Measurements from ENCODE around the gene ZNF213.
A peak's percentile ranks its signal among the peaks of the same experiment; 100 is the strongest.

The ZNF213 gene, protein sequence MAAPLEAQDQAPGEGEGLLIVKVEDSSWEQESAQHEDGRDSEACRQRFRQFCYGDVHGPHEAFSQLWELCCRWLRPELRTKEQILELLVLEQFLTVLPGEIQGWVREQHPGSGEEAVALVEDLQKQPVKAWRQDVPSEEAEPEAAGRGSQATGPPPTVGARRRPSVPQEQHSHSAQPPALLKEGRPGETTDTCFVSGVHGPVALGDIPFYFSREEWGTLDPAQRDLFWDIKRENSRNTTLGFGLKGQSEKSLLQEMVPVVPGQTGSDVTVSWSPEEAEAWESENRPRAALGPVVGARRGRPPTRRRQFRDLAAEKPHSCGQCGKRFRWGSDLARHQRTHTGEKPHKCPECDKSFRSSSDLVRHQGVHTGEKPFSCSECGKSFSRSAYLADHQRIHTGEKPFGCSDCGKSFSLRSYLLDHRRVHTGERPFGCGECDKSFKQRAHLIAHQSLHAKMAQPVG

DNA sequence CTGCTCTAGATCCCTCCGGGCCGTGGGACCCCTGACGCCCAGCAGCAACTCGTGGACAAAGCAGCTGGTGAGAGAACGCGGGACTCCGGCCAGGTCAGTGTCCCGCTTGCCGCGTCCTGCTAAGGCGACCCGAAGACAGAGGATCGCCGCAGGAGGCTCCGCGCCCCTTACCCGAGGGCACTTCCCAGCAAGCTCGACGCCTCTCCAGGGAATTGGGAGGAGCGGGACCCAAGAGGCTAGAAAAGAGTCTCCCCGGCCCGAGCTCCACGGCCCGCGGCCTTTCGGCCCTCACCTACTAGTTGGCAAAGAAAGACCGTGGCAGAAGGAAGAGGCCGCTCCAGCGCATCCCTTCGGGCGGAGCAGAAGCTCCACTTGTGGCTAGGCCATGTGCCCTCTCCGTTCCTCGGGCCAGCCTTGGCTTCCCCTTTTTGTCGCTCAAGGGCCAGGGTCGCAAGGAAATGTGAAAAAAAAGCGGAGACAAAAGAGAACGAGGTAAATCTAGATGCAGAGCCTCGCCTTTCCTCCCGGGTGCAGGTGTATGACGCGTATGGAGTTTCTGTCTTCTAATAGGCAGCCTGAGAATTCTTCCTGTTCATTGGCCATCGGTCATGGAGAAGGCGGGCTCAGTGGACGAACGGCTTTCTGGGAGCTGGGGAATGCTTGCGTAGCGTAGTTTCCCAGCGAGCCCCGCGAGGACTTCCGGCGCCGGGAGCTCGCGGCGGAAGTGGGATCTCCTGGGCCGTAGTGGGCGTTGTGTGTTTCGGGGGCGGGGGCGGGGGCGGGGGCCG, at the start of gene ZNF213:
Gene ZNF213 (plus strand): TSS at position 692 of the 788 bp plus-strand sequence. CDS start 2,252 bp downstream, outside the sequence.
- peak; percentile 95 for DNase-seq (ENCODE audit: low spot score)

DNA sequence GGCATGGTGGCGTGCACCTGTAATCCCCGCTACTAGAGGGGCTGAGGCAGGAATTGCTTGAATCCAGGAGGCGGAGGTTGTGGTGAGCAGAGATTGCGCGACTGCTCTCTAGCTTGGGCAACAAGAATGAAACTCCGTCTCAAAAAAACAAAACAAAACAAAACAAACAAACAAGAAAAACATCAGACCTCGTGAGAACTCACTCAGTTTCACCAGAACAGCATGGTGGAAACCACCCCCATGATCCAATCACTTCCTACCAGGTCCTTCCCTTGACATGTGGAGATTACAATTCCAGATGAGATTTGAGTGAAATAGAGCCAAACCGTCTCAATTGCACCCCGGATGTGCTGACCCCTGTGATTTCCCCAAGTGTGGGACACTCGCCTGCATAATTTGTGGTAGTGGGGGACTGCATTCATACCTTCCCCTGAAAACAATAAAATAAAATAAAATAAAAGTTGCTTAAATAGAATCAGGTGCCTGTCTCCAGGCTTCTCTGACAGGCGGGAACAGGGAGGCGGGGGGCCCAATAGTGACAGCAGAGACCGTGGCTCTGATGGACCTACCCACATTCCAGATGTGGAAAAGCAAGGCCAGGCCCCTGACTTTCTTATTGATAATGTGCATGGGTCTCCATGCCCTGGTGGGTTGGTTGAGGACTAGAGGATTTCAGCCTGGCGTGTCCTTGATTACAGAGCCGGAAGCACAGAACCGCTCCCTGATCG, 48.8 kb upstream of the ZNF213 start:
- no peak for DNase-seq (ENCODE audit: low spot score)

DNA sequence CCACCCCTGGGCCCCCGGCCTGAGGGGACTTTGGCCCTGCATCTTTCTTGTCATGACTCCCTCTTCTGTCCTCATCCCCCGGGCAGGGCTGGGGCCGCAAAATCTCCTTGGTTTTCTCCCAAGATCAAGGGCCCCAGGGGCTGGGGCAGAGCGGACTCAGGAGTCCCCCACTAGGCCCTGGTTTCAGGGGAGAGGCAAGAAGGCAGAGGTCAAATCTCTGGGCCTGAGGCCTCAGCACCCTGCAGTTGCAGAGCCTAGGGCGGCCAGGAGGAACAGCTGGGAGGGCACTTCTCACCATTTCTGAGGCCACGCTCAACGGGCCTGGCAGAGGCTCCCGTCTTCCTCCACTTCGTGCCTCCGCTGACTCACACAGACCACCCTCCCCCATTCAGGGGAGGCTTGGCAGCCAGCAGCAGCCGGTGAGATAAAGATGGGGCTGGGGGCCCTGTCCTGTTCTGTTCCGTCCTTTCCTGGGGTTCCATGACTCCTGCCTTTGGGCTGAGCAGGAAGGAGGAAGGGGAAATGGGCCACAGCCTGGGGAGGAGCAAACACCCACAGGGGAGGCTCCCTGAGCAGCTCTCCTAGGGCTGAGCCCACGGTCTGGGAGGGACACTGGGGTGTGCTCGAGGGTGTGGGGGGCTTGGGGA, 48.1 kb upstream of the ZNF213 start:
- DNase-seq (ENCODE audit: low spot score), result no peak

DNA sequence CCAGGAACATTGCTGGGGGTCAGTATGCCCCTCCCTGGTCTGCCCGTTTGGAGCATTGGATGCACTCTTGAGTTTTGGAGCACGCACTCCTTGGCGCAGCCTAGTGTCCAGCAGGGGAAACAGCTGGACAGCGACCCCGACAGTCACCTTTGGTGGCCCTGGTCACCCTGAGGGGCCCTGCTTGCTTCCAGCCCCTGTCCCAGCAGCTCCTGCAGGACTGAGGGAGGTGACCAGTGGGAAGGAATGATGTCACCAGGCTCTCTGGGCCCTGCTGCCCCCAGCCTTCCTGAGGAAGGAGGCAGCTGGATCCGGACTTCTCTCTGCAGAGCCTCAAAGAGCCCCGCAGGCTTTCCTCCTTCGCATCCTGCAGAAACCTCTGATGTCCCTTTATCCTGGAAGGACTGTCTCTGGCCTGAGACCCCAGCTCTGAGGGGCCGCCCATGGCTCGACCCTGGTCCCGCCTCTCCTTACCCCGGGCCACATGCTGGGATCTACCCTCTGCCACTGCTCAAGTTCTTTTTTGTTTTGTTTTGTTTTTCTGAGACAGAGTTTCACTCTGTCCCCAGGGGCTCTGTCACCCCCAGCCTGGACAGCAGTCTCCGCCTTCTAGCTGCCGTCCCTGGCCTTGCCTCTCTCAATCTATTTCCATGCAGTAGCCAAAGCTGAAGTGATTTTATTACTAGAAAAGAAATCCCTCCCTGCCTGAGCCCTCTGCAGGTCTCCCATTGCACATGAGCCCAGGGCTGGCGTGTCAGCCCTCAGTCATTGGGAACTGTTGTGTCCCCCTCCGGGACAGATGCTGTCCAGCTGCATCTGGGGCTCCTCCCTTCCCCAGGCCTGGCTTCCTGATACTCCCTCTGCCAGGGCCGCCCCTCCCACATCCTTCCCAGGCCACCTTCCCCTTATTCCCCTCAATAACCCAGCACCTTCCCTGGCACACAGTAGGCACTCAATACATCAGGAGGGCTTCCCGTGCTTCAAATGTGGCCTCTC, 47.3 kb upstream of the ZNF213 start:
- DNase-seq (ENCODE audit: low spot score), result no peak

DNA sequence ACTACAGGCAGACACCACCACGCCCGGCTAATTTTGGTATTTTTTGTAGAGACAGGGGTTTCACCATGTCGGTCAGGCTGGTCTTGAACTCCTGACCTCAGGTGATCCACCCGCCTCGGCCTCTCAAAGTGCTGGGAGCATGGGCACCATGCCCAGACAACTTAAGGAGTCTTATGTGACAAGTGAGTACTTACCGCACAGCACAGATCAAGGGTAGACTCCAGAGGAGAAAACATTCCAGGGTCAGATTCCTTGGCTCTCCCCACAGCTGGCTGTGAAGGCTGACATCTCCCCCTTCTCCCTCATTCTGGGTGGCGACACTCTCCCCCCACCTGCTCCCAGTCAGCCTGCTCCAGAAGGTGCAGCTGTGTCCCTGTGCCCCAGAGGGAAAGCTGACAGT, 46.4 kb upstream of the ZNF213 start:
- no peak for DNase-seq (ENCODE audit: low spot score)

DNA sequence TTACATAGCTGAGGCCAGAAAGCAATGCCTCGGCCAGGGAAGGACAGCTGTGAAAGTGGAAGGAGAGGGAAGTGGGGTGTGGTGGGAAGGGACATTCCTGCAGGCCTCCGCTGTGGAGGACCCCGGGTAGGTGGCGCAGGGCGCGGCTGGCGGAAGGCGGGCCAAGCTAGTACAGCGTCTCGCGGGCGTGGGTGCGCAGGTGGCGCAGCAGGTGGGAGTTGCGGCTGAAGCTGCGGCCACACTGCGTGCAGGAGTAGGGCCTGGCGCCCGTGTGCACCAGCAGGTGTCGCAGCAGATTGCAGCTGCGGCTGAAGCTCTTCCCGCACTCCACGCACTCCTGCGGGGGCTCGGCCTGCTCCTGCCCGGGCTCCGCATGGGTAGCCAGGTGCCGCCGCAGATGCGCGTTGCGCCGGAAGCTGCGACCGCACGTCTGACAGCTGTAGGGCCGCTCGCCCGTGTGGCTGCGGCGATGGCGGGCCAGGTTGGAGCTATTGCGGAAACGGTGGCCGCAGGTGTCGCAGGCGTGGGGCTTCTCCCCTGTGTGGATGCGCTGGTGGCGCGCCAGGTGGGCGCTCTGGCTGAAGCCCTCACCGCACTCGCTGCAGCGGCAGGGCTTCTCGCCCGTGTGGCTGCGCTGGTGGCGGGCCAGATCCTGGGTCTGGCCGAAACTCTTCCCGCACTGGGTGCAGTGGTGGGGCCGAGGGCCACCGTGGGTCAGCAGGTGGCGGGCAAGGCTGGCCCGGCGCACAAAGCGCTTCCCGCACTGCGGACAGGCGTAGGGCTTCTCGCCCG, 45.7 kb upstream of the ZNF213 start:
- no peak for DNase-seq (ENCODE audit: low spot score)

DNA sequence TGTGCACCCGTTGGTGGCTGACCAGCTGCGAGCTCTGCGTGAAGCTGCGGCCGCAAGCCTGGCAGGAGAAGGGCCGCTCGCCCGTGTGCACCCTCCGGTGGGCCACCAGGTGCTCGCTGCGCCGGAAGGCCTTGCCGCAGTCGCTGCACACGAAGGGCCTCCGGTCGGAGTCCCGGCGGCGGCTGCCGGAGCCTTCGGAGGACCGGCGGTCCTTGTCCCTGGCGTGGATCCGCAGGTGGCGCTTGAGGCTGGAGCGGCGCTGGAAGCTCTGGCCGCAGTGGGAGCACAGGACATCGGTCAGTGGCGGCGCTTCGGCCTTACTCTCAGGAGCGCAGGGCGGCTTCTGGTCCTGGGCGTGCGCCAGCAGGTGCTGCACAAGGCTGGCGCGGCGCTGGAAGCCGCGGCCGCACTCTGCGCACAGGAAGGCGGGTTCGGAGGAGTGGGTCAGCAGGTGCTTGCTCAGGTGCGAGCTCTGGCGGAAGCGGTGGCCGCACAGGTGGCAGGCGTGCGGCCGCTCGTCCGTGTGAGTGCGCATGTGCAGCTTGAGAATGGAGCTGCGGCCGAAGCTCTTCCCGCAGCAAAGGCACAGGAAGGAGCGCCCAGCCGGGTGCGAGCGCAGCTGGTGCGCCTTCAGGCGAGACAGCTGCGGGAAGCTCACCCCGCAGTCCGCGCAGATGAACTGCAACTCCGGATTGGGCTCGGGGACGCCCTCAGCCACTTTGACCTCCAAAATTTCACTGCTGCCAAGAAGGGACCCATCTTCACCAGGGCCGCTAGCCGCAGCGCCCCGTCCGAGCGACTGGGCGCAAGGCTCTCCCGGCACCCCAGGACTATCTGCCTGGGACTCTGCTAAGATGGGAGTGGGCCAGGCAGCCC, 44.9 kb upstream of the ZNF213 start:
- DNase-seq (ENCODE audit: low spot score), result no peak

DNA sequence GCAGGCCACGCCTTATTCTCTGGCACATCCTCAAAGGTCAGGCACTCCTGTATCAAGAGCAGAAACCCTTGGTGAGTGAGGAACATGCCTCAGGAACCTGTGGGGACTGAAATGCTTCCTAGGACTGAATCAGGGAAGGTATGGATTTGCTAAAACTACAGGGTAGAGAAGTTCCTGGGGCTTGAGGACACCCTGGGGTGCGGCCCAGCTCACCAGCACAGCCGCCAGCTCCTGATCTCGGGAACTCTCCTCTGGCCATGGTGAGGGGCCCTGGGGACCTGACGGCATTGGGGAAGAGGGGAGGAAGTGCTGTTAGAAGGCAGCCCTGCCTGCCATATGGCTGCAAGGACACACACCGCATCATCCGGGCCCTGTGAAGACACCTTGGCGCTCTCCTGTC, 43.3 kb upstream of the ZNF213 start:
- DNase-seq (ENCODE audit: low spot score), result no peak

DNA sequence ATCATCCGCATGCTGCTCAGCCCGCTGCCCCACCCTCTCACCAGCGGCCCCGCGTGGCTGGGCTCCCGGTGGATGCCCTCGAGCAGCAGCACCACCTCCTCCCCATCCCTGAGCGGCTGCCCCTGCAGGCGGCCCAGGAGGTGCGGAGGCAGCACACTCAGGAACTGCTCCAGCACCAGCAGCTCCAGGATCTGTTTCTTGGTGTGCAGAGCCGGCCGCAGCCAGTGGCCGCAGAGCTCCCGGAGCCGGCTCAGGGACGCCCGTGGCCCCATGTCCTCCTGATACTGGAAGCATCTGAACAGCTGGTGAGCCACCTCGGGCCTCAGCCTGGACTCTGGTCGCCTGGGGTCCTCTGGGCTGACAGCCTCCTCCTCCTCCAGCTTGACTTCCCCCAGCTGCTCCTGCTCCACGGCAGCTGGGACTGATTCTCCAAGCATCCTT, 42.3 kb upstream of the ZNF213 start:
- DNase-seq (ENCODE audit: low spot score), result no peak

DNA sequence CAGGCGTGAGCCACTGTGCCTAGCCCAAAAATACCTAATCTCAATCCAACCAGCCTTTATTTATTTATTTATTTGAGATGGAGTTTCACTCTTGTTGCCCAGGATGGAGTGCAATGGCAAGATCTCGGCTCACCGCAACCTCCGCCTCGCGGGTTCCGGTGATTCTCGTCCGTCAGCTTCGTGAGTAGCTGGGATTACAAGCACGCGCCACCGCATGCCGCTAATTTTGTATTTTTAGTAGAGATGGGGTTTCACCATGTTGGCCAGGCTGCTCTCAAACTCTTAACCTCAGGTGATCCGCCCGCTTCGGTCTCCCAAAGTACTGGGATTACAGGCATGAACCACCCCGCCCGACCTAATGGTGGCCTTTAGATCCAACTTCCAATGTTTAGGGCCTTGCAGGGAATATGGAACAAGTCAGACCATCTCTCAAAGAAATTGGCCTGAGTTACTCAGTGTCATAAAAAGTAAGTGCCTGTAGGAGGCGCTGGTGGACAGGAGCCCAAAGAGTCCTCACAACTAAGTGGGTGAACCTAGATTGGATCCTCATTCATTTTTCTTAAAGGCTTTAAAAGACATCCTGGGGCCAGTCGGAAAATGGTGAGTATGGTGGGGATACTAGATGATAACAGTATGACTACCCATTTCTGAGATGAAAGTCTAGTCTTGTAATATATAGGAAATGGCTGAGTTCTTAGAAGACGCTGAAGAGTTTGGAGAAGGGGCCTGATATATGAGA, 40.4 kb upstream of the ZNF213 start:
- DNase-seq (ENCODE audit: low spot score), result peak; percentile 69

DNA sequence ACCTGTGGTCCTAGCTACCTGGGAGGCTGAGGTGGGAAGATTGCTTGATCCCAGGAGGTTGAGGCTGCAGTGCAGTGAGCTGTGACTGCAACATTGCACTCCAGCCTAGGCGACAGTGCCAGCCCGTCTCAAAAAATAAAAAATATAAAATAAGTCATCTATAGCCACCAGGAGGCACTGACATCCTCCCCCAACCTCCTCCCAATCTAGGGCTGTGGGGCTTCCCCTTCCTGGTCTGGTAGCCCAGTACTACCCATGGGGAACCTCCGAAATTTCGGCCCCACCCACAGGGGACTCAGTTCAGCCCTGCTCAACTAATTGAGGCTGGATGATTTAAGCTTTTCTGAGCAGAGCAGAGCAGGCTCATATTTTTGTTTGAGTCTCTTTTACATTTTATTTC, 39.0 kb upstream of the ZNF213 start:
- no peak for DNase-seq (ENCODE audit: low spot score)

DNA sequence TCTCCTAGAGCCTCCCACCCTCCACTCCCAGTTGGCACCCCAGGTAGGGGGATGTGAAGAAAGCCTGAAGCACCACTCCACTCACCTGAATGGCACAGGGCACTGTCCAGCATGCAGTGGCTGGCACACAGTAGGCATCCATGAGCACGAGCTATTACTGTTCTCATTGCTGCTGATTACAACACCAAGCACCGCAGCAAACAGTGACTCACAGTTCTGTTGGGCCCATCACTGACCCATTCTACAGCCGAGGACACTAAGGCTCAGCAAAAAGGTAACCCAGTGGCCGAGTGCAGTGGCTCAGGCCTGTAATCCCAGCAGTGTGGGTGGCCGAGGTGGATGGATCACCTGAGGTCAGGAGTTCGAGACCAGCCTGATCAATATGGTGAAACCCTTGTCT, 38.5 kb upstream of the ZNF213 start:
- no peak for DNase-seq (ENCODE audit: low spot score)

DNA sequence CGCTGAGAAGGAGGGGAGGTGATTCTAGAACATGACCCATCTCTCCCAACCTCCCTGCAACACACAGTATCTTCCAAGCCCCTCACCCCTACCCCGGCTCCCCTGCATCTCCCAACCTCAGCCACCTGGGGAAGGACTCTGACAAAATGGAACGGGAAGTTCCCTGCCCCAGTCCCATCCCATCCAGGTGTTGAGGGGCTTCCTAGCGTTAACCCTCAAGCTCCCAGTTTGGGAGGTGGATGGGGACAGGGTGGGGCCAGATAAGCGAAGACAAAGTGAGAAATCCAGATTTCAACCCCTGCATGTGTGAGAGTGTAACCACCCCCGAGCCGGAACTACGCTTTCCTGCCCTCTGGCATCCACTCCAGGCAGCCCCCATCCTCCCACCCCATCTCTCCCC, 37.6 kb upstream of the ZNF213 start:
- DNase-seq (ENCODE audit: low spot score), result no peak

DNA sequence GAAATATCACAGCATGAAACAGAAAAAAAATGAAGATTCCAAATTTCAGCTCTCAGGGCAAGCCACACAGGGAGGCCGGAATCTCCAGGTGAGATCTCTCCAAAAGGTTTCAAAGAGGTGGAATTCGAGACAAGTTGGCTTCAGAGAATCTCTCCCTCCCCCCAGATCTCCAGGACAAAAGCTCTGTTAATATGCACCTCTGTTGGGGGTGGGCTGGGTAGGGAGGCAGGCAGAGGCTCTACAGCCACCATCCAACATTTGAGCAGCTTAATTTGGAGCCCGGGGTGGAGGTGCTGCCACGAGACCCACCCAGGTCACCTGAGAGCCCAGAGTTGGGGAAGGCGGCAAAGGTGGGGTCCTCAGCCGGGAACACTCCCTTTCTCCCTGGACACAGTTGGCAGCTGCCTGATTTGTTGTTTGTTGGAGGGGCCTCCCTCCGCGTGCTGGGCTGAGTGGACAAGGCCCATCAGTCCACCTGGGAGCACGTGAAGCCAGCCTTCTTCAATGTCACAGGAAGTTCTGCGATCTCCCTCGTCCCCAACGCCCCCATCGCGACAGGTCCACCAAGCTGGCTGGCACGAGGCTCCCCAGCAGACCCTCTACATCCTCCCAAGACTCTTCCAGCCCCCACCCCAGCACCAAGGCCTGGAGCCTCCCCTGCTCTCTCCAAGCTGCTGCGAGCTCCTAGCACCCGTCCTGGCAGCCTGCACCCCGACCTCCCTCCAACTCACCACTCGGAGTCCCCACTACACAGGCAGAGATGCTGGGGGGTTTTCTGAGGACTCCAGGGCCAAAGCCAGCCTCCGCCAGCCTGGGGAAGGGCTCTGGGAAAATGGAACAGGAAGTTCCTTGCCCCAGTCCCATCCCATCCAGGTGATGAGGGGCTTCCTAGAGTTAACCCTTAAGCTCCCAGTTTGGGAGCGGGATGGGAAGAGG, 36.1 kb upstream of the ZNF213 start, which contains the start of gene ZSCAN10:
Gene ZSCAN10 (minus strand): TSS at position 836 of the 936 bp plus-strand sequence. CDS start 6,357 bp downstream, outside the sequence.
- no peak for DNase-seq (ENCODE audit: low spot score)

DNA sequence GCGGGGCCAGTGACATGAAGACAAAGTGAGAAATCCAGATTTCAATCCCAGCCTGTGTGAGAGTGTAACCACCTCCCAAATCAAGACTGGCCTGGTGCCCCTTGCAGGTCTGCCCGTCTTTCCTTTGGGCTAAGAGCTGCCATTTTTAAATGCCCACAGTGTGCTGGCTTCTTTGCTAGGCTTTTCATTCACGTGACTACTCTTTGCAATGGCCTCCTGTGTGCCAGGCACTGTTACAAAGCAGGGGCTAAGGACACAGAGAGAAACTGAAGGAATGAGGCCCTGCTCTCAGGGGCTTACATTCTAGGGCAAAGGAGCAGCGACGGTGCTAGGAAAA, 35.5 kb upstream of the ZNF213 start:
- no peak for DNase-seq (ENCODE audit: low spot score)

DNA sequence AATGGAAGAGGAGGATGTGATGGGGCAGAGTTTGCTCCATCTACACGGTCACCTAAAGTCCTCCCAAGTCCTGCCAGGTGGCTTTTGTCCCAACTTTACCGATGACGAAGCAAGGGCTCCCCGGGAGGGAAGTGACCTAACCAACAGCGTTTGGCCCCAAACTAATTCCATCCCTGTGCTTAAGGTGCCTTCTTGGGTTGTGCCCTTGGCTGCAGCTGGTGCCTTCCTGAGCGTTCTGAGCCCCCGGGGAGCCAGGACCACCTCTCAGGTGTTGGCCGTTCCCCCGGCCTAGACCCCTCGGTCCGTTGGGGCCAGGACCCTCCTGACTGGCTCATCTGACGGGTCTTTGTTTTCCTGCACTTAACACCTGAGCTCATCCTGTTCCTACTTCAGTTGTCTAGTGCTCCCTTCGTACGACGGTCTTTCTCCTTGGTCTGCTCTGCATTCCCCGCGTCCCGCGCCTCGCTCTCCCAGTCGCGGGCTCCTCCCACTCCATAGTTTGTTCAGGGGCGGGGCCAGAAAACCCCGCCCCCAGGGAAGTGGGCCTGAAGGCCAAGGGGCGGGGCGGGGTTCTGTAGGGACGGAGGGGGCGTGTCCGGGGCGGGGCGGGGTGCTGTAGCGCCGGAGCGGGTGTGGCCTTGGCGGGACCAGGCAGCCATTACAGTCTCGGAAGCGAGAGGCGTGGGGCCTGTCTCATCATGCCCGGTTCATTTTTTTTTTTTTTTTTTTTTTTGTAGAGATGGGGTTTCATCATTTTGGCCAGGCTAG, 34.9 kb upstream of the ZNF213 start:
- peak; percentile 97 for DNase-seq (ENCODE audit: low spot score)

Measured in AG08396 (cell line).